ENCODE results near the gene SLC35F3.

Gene SLC35F3

DNA sequence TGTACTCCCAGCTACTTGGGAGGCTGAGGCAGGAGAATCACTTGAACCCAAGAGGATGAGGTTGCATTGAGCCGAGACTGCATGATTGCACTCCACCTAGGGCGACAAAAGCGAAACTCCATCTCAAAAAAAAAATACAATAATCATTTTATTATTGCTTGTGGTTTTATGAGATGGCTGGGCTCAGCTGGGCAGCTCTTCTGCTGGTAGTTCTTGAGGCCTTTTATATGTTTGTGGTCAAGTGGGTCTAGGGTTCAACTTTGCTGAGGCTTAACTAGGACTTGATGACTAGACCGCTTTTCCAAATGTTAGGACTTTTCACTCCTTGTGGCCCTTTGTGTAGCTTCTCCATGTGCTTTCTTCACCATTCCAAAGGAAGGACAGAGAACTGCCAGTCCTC lies 53.2 kb downstream of the SLC35F3 start:
- Histone ChIP-seq H3K27ac (no peak overlapping the region), H3K4me1 (ENCODE audit: control insufficient read depth in 1 of 2, insufficient read depth in 1 of 2, low read depth in 1 of 2, low read length in 1 of 2) (no peaks in the 10 kb centered on the region), H3K27me3 (no peaks in the 10 kb centered on the region), H3K9me3 (no peaks in the 10 kb centered on the region), H3K36me3 (no peaks in the 10 kb centered on the region), H3K4me3 (ENCODE audit: low read depth in 1 of 2, low read length in 1 of 2) (no peak overlapping the region)
- TF ChIP-seq, protein P1, sequence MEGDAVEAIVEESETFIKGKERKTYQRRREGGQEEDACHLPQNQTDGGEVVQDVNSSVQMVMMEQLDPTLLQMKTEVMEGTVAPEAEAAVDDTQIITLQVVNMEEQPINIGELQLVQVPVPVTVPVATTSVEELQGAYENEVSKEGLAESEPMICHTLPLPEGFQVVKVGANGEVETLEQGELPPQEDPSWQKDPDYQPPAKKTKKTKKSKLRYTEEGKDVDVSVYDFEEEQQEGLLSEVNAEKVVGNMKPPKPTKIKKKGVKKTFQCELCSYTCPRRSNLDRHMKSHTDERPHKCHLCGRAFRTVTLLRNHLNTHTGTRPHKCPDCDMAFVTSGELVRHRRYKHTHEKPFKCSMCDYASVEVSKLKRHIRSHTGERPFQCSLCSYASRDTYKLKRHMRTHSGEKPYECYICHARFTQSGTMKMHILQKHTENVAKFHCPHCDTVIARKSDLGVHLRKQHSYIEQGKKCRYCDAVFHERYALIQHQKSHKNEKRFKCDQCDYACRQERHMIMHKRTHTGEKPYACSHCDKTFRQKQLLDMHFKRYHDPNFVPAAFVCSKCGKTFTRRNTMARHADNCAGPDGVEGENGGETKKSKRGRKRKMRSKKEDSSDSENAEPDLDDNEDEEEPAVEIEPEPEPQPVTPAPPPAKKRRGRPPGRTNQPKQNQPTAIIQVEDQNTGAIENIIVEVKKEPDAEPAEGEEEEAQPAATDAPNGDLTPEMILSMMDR (IDR thresholded peaks at IDR 0.05), result no peak

DNA sequence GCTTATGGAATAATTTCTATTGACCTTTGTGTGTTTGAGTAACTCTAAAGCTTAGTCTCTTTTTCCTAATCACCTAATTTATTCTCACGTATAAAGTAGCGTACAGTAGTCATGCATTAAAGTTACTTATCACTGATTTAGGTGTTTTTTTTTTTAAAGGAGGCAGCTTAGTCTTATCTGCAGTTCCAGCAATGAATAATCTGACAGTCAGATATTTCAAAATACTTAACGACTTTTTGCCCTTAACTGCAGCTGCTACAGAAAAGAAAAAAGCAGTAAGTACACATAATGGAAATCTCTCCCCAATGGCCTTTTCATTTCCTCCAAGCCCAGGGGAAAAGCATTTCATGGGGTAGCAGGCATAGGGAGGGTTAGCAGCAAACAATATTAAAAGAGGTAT lies 54.6 kb downstream of the SLC35F3 start:
- Histone ChIP-seq H3K27me3 (no peaks in the 10 kb centered on the region), H3K36me3 (no peaks in the 10 kb centered on the region), H3K27ac (no peak overlapping the region), H3K4me1 (ENCODE audit: control insufficient read depth in 1 of 2, insufficient read depth in 1 of 2, low read depth in 1 of 2, low read length in 1 of 2) (no peaks in the 10 kb centered on the region), H3K4me3 (ENCODE audit: low read depth in 1 of 2, low read length in 1 of 2) (no peak overlapping the region), H3K9me3 (no peaks in the 10 kb centered on the region)
- TF ChIP-seq, protein P1 (IDR thresholded peaks at IDR 0.05), result no peak

DNA sequence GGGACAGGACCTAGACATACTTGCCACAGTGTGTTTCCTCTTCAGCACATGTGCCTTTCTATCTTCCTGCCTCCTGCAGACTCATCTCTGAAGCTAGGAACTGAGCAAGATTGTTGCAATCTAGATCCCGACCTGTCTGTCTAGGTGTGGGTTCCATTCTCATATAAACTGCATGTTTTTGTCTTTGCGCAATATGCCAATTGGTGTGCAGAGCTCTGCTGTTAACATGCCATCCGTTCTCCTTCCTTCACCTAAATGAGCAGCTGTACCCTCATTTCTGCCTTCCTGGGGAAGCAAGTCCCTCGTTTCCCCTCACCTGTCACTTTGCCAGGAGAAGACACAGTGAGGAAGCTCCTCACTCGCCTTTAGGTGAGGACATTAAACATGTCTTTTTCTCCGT lies 55.5 kb downstream of the SLC35F3 start:
- Histone ChIP-seq H3K27me3 (no peaks in the 10 kb centered on the region), H3K27ac (no peak overlapping the region), H3K4me1 (ENCODE audit: control insufficient read depth in 1 of 2, insufficient read depth in 1 of 2, low read depth in 1 of 2, low read length in 1 of 2) (no peaks in the 10 kb centered on the region), H3K36me3 (no peaks in the 10 kb centered on the region), H3K9me3 (no peaks in the 10 kb centered on the region), H3K4me3 (ENCODE audit: low read depth in 1 of 2, low read length in 1 of 2) (no peak overlapping the region)
- TF ChIP-seq, protein P1 (IDR thresholded peaks at IDR 0.05), result no peak

DNA sequence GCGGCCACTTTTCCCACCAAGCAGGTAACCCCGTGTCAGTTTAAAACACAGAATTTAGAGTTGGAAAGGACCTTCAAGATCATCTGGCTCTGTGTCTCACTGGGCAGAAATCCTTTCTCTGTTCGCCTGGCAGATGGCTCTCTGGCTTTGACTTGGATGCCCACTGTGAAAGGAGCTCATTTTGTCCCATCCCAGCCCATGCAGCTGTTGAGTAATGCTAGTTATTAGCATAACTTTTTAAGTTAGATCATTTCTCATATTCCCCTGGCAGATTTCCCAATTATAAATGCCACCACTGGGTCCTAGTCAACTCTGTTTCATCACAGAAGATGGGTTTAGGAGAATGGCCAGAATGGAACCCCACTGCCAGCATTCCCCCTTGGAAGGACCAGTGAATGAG lies 55.9 kb downstream of the SLC35F3 start:
- no peaks in the 10 kb centered on the region for H3K4me1 ChIP-seq (ENCODE audit: control insufficient read depth in 1 of 2, insufficient read depth in 1 of 2, low read depth in 1 of 2, low read length in 1 of 2)
- TF ChIP-seq, protein P1 (IDR thresholded peaks at IDR 0.05), result no peak
- no peaks in the 10 kb centered on the region for H3K9me3 ChIP-seq
- no peaks in the 10 kb centered on the region for H3K36me3 ChIP-seq
- H3K27ac ChIP-seq, result no peak overlapping the region
- H3K4me3 ChIP-seq (ENCODE audit: low read depth in 1 of 2, low read length in 1 of 2), result no peak overlapping the region
- H3K27me3 ChIP-seq, result no peaks in the 10 kb centered on the region

DNA sequence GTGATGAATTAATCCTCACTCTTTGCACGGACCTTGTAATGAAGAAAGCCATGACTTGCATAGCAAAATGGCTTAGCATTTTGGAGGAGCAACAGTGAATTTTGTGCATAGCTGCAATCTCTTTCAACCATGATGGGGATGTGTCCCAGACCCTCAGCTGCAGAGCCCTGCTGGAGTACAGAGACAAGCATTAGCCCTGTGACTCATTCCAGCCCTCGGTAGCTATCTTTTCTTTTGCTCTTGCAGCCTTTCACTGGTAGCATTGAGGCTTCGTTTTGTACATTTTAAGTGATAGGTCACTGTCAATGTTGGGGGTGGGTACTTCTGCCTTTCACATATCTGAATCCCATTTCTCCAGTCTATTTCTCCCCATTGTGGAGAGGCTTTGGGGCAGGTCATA lies 58.4 kb downstream of the SLC35F3 start:
- no peaks in the 10 kb centered on the region for H3K9me3 ChIP-seq
- H3K4me1 ChIP-seq (ENCODE audit: control insufficient read depth in 1 of 2, insufficient read depth in 1 of 2, low read depth in 1 of 2, low read length in 1 of 2), result no peaks in the 10 kb centered on the region
- H3K36me3 ChIP-seq, result no peaks in the 10 kb centered on the region
- TF ChIP-seq, protein P1 (IDR thresholded peaks at IDR 0.05), result no peak
- no peak overlapping the region for H3K4me3 ChIP-seq (ENCODE audit: low read depth in 1 of 2, low read length in 1 of 2)
- no peaks in the 10 kb centered on the region for H3K27me3 ChIP-seq
- H3K27ac ChIP-seq, result no peak overlapping the region

DNA sequence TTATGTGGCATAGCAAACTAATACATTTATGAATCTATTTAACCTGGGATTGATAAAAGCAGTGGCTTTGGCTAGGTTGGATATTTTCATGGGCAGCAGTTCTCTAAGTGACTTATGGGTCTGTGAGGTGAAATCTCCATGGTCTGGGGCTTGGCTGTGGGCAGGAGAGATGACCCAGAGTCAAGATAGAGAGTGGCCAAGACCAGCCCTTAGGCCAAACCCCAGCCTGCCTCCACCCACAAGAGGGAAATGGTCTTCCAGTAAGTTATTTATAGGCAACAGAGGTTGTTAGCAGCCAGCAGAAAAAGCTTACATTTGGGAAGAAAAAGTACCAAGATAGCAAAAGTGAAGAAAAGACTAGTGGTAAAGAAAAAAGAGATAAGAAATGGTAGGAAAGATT lies 61.4 kb downstream of the SLC35F3 start:
- Histone ChIP-seq H3K27ac (no peak overlapping the region), H3K4me1 (ENCODE audit: control insufficient read depth in 1 of 2, insufficient read depth in 1 of 2, low read depth in 1 of 2, low read length in 1 of 2) (no peaks in the 10 kb centered on the region), H3K36me3 (no peaks in the 10 kb centered on the region), H3K4me3 (ENCODE audit: low read depth in 1 of 2, low read length in 1 of 2) (no peak overlapping the region), H3K27me3 (no peaks in the 10 kb centered on the region), H3K9me3 (no peaks in the 10 kb centered on the region)
- TF ChIP-seq, protein P1 (IDR thresholded peaks at IDR 0.05), result no peak
